NCI-H345 treated with DMSO at 0.1 percent for 48 hours (cell line): ENCODE data around the gene TNPO3.

Source experiments
- DNase-seq: peaks from one replicate; lab custom pipeline; 2025; ENCODE audit not compliant: unreplicated experiment; lab: John Stamatoyannopoulos, UW

TNPO3 gene

GRCh38 chr7:128910569-128910945 is 144.4 kb downstream of the TNPO3 start, which contains the start of gene KCP:
TSS of gene KCP (minus strand) at chr7:128910709. CDS start at chr7:128910676, 33 bp downstream.
- DNase-seq: no peak

GRCh38 chr7:128909625-128910568 is 145.0 kb downstream of the TNPO3 start:
- no peak for DNase-seq

GRCh38 chr7:128908750-128909624 is 145.9 kb downstream of the TNPO3 start:
- no peak for DNase-seq

- DNase-seq: no peak
These were observed 147.9 kb downstream of the TNPO3 start for GRCh38 chr7:128906766-128907559.

DNA sequence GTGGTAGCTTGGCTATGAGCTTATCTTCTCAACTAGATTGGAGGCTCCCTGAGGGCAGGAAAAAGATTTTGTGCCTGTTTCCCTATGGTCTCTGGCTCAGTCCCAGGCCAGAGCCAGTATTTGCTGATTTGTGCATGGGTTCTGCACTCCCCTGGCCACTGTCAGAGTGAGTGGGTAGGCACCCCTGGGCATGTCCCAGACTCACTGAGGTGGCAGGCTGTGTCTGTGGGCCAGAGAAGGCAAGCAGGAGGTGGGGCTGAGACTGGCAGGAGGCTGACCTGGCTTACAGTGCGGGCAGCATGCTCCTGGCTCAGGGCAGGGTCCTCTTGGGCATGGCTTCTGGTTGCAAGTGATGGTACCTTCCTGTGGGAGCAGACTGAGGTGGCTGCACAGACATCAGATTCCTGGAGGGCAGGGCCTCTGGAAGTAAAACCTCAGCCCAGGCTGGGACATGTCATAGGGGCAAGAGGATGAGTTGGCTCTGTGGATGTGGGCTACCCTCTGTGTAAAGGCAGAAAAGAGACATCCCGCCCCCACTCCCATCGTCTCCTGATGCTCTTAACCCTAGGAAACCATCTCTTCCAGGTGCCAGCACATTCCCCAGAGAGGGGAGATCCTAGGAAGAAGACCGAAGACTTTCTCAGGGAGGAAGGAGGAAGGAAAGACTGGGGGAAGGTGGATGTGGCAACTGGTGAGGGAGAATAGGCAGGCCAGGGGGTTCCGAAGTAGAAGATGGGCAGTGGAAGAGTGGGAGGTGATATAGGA is 148.7 kb downstream of the TNPO3 start:
- DNase-seq: no peak

- peak; percentile 9 for DNase-seq
These were observed 150.3 kb downstream of the TNPO3 start for GRCh38 chr7:128904381-128905197.
